Measurements from ENCODE around the gene IL3. TPM values are rescaled to one million over a fixed set of nuclear protein-coding genes. Genes with fewer than 3 reads are reported as not detected.

Gene IL3
- total RNA-seq, result not detected
- long read RNA-seq, result 0 reads

- no peak for DNase-seq
- intact Hi-C loops (cut with DNase I, micrococcal nuclease), result no loop called here
- ATAC-seq, result no peak
Observed at GRCh38 chr5:132060501-132061161, at the start of gene IL3. Gene IL3, plus strand, starts transcription at chr5:132060655. Its CDS starts 52 bp downstream, at chr5:132060707.

- intact Hi-C loops (cut with DNase I, micrococcal nuclease), result loop anchor here in 1 of 2 donors (10.0 kb wide), 1 partner anchor 426 kb away; no protein-coding TSS in a partner anchor
- DNase-seq, result peak in 1 of 2 donors; percentile 24
- ATAC-seq, result no peak
Observed at GRCh38 chr5:132010989-132011621, 49.4 kb upstream of the IL3 start.

- peak; percentile 69 for ATAC-seq
- intact Hi-C loops (cut with DNase I, micrococcal nuclease), result loop anchor here in 1 of 2 donors (10.0 kb wide), 1 partner anchor 427 kb away; no protein-coding TSS in a partner anchor
- peak; percentile 16 to 55 for DNase-seq
Observed at GRCh38 chr5:132011622-132012343, 48.7 kb upstream of the IL3 start, which contains the start of gene ACSL6. Gene ACSL6, minus strand, starts transcription at chr5:132011658. Its CDS starts 105 bp downstream, at chr5:132011553.

GRCh38 chr5:132012371-132013005, 48.0 kb upstream of the IL3 start:
- intact Hi-C loops (cut with DNase I, micrococcal nuclease), result loop anchor here in 1 of 2 donors (10.0 kb wide), 1 partner anchor 428 kb away; no protein-coding TSS in a partner anchor
- no peak for ATAC-seq
- DNase-seq, result peak in 1 of 2 donors; percentile 1

- intact Hi-C loops (cut with DNase I, micrococcal nuclease), result loop anchor here in 1 of 2 donors (10.0 kb wide), 1 partner anchor 428 kb away; no protein-coding TSS in a partner anchor
- DNase-seq, result no peak
- ATAC-seq, result no peak
Observed at GRCh38 chr5:132013006-132013689, 47.3 kb upstream of the IL3 start.

- no peak for DNase-seq
- no peak for ATAC-seq
- intact Hi-C loops (cut with DNase I, micrococcal nuclease), result loop anchor here in 1 of 2 donors (10.0 kb wide), 1 partner anchor 429 kb away; no protein-coding TSS in a partner anchor
Observed at GRCh38 chr5:132013711-132014110, 46.7 kb upstream of the IL3 start.

GRCh38 chr5:132016721-132017250, 43.7 kb upstream of the IL3 start:
- intact Hi-C loops (cut with DNase I, micrococcal nuclease), result loop anchor here in 1 of 2 donors (10.0 kb wide), 1 partner anchor 432 kb away; no protein-coding TSS in a partner anchor
- ATAC-seq (no peak), DNase-seq (no peak)

- DNase-seq (no peak), ATAC-seq (no peak)
- intact Hi-C loops (cut with DNase I, micrococcal nuclease), result loop anchor here in 1 of 2 donors (10.0 kb wide), 1 partner anchor 433 kb away; no protein-coding TSS in a partner anchor
Observed at GRCh38 chr5:132017316-132017715, 43.1 kb upstream of the IL3 start.

GRCh38 chr5:132017738-132018625, 42.5 kb upstream of the IL3 start:
- intact Hi-C loops (cut with DNase I, micrococcal nuclease), result loop anchor here in 1 of 2 donors (10.0 kb wide), 1 partner anchor 433 kb away; no protein-coding TSS in a partner anchor
- no peak for ATAC-seq

GRCh38 chr5:132019337-132019736, 41.1 kb upstream of the IL3 start:
- no peak for DNase-seq
- ATAC-seq, result no peak
- intact Hi-C loops (cut with DNase I, micrococcal nuclease), result loop anchor here in 1 of 2 donors (10.0 kb wide), 1 partner anchor 435 kb away; no protein-coding TSS in a partner anchor

More at GRCh38 chr5:132017738-132018625, 42.5 kb upstream of the IL3 start:
- no peak for DNase-seq

- intact Hi-C loops (cut with DNase I, micrococcal nuclease), result loop anchor here in 1 of 2 donors (10.0 kb wide), 1 partner anchor 435 kb away; no protein-coding TSS in a partner anchor
- ATAC-seq (peak; percentile 28), DNase-seq (no peak)
Observed at GRCh38 chr5:132019857-132020555, 40.4 kb upstream of the IL3 start.

- ATAC-seq (no peak), DNase-seq (no peak)
- intact Hi-C loops (cut with DNase I, micrococcal nuclease), result no loop called here
Observed at GRCh38 chr5:132020568-132021339, 39.7 kb upstream of the IL3 start.

- intact Hi-C loops (cut with DNase I, micrococcal nuclease), result no loop called here
- DNase-seq (no peak), ATAC-seq (no peak)
Observed at GRCh38 chr5:132021654-132022053, 38.8 kb upstream of the IL3 start.

- DNase-seq, result no peak
- ATAC-seq, result no peak
- intact Hi-C loops (cut with DNase I, micrococcal nuclease), result no loop called here
Observed at GRCh38 chr5:132022737-132023136, 37.7 kb upstream of the IL3 start.
